Fibroblast of peridontal ligament (primary cell): Measurements from ENCODE around the gene SF3B4.
"Not testable (repeated sequence)": the region's sequence is repeated elsewhere in the genome, so short reads cannot be mapped to it uniquely, and the experiment has no call there.

ENCODE experiments used
- DNase-seq: peaks from one replicate; pipeline ENCODE4 v3.0.0-alpha.2; 2010; ENCODE audit errors: extremely low read depth

SF3B4 gene, protein sequence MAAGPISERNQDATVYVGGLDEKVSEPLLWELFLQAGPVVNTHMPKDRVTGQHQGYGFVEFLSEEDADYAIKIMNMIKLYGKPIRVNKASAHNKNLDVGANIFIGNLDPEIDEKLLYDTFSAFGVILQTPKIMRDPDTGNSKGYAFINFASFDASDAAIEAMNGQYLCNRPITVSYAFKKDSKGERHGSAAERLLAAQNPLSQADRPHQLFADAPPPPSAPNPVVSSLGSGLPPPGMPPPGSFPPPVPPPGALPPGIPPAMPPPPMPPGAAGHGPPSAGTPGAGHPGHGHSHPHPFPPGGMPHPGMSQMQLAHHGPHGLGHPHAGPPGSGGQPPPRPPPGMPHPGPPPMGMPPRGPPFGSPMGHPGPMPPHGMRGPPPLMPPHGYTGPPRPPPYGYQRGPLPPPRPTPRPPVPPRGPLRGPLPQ

DNA sequence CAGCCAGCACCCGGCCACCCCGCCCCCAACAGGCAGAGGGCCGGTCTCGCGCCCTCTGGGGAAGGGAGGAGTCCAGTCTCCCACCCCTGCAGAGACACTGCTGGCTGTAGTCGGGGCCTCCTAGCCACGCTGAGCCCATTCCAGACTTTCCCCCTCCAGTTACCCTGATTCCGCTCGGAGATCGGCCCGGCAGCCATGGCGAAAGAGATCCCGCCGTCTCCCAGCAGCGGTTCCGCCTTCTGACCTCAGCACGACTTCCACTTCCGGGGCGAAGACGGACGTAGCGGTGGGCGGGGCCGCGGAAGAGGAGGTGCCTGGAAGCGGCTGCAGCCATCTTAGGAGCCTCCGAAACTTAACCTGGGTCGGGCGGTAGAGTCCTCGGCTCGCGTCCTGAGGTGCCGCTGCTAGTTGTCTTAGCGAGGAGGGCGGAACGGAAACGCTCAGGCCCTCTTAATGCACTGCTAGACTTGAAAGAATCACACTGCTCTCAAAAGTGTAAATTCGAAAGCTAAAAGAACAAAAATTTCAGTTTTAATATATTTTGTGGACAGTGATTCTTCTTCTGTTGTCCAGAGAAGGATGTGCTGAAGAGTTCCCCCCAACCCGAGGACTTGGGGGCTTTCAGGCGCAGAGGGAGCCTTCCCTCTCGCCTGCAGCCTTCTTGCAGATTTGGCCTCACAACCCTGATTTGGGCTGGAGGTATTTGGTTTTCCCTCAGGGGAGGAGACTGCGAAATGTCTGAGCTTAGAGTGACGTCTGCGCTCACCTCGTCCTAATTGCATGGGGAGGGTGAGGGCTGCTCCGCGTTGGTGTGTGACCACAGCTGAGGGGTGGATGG is at the start of gene SF3B4:
TSS of gene SF3B4 (minus strand) at position 241 of the 838 bp plus-strand sequence. CDS start at position 197, 44 bp downstream.
- peak; percentile 87 for DNase-seq

DNA sequence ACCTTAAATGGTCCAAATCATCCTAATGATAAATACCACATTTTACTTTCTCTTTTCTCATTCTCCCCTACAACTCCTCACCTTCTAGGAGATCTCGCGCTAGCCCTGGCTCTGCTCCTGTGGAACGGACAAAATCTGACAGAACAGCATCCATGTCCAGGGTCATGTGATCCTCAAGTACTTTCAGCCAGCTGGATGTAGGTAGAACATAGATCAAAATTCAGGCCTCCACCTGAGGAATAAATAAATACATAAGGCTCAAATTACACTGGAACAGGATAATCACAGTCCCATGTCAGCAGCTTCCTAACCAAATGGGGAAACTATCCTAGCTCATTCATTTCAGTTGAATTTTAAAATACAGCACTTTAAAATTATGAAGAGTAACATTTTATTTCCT is 49.7 kb upstream of the SF3B4 start:
- DNase-seq, result no peak

DNA sequence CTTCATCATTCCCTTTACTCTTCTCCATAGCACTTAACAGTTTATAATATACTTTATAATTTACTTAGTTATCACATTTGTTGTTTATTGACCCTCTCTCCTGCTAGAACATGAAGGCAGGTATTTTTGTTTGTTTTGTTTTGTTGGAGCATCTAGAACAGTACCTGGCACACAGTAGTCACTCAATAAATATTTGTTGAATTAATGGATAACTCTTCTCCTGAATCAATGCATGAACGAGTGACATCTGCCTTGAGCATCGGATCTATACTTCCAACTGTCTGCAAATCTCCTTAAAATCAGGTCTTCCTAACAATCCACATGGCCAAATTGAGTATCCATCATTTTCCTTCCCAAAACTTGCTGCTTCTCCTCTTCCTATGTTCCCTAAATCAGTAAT is 44.9 kb upstream of the SF3B4 start:
- DNase-seq, result no peak

DNA sequence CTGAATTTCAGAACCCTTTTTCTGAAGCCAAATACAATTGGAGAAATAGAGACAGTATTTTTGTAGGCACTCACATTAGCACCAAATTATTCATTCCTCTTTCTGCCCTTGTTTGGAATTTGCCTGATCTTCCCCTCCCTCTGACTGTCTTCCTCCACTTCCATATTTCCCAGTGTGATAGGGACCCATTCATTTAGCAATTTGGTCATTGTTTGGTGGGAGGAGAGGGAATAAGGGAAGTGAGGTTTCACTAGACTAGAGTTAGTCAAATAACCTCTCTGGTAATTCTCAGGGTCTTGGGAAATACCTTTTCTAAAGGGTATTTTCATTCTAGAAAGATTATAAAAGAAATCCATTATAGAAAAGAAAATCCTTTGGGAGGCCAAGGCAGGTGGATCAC is 40.0 kb upstream of the SF3B4 start:
- no peak for DNase-seq

DNA sequence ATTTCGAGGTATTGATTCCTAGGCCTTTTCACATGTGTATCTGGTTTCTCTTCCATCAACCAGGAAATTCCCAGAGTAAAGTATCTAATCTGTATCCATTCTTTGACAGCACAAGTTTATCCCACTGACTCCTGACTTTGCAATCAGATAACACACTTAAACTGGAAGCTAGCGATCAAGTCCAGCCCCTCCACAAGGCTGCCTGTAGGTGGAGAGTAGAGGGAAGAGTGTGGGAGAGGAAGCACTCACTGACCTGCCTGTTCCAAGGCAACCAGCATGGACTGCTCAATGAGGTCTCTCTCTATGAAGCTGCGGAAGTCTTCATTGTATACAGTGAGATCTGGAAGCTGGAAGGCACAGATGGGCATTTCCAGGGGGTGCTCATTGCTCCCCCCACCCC is 39.4 kb upstream of the SF3B4 start:
- DNase-seq, result no peak

DNA sequence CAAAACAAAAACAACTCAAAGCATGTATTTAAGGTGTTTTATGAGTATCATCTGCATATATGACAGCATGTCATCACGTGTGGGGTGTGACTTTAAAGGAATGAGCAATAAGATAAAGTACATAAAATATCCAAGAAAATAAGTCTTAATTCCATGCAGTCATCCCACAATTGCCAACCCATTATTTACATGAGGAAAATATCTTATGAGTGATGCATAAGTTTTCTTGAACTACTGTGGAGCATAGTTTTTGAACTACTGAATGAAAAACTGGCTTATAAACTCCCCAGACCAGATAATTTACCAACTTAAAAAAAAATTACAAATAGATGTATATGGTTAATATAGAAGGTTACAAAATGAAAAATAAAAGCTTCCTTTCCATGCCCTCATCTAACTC is 38.8 kb upstream of the SF3B4 start:
- peak; percentile 20 for DNase-seq

DNA sequence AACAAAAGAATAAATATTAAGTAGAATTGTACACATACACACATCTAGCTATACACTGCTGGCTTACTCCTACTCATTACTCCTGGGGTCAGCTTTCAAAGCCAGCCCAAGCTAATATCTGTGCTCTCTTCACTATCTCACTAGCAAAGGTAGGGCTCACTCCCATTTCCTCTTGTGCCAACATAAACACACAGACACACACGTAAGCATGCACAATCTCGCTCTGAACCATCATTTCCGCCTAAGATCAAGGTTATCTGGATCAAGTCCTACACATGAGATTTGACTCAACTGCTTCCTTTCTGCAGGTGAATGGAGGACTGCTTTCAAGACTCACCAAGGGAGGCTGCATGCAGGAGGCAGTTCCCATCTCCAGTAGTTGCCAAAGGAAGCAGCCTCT is 37.8 kb upstream of the SF3B4 start:
- no peak for DNase-seq

DNA sequence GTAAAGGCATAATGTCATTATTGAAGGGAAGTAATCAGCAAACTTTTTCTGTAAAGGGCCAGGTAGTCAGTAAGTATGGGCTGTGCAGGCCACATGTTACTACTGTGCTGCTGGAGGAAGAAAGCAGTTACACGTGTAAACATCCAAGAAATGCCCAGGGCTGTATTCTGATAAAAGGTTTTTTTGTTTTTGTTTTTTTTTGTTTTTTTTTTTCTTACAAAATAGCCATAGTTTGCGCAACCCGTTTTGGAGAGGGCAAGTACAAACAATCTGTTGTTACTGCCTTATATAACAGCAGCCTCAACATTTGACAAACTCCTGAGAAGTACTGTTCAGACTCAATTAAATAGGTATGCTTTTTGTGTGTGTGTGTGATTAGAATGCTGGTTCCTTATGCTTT is 35.8 kb upstream of the SF3B4 start:
- peak; percentile 21 for DNase-seq

DNA sequence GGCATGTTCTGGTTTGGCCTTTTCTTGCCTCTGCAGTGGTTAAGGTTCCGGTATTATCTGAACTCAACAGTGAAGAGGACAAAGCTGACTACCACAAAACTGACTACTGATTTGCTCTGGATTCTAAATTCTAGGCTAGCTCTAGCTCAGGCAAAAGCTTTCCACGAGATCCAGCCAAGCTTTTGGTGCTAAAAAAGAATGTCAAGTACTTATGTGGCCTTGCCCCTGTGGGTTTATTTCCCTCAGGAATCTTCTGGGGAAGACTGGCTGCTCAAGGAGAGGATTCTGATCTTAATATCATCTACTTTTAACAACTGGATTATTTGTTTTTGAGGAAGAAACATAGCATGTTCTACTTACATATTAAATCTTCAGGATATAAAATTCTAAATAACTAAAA is 35.1 kb upstream of the SF3B4 start:
- no peak for DNase-seq

DNA sequence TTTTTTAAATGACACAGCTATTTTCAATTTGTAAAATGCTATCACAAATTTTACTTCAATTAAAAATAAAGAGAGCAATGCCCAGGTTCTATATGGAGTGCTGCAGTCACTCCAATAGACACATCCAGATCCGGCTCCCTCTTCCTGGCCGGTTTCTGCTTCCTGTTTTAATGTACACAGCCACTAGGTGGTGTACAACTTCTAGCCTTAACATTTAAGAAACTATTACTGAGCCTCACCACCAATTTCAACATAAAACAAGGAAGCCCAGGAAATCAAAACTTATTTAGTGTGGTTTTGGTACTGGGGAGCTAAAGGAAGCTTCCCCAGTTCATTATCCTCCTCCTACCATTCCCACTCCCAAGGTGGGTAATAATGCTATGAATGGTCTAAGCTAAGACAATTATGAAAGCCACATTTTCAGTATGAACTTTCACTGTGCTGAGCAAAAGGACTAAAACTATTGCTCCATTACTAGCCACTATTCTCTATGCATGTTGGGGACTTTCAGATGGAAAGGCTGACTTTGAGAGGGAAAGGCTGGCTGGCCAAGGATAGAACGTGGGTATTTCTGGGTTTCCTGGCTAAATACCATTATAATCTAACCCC is 34.5 kb upstream of the SF3B4 start:
- DNase-seq, result peak; percentile 90

DNA sequence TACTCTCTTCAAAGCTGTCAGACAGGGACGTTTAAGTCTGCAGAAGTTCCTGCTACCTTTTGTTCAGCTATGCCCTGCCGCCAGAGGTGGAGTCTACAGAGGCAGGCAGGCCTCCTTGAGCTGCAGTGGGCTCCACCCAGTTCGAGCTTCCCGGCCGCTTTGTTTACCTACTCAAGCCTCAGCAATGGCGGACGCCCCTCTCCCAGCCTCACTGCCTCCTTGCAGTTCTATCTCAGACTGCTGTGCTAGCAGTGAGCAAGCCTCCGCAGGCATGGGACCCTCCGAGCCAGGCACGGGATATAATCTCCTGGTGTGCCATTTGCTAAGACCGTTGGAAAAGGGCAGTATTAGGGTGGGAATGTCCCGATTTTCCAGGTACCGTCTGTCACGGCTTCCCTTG is 29.9 kb upstream of the SF3B4 start:
- not testable (repeated sequence) for DNase-seq

DNA sequence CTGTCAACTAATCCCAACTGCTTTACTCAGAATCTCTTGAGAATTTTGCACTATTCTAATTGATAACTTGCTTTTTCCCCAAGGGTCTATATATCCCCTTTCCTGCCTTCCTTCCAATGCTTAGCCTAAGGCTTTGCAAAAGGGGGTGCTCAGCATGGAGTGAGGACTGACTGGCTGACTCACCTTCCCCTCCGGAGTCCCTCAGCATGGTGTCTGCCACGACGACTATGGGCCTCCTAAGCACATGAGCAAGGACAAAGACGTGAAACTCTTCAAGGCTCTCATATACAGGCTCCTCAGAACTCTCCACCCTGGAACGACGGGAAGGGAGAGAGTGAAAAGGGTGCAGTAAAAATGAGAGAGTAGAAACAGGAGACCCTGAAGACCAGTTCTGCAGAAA is 22.3 kb upstream of the SF3B4 start:
- DNase-seq, result no peak

DNA sequence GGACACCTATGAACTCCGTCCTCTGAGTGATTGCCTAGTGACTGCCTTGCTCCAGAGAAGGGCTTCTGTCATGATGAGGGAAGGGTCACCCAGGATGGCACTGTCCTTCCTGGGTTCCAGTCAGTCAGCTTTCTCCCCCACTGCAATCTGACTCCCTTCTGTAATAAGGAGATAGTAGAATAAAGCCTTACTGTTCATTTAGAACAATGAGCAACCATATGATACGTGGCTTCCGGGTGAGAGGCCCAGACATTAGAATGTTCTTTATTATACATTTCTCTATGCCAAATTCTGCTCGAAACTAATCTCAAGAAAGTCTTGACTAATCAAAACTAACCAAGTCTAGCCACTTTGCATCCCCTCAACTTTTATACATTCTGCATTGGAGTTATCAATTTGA is 17.6 kb upstream of the SF3B4 start:
- no peak for DNase-seq

DNA sequence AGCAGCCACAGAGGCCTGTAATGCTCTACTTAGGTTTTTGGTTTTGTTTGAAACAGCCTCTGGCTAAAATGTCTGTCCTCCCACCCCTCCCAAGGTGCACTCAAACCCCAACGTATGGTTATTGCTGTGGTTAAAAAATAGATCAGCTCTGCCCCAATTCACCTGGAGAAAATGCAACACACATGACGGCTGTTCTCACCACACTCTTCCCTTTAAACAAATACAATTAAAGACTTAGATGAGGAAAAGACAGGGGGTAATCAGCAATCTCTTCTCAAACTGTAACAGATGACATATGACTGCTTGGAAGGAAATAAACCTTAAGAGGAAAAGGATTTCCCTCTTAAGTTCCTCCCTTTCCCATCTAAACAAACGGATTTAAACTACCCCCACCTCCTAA is 15.3 kb upstream of the SF3B4 start:
- no peak for DNase-seq

DNA sequence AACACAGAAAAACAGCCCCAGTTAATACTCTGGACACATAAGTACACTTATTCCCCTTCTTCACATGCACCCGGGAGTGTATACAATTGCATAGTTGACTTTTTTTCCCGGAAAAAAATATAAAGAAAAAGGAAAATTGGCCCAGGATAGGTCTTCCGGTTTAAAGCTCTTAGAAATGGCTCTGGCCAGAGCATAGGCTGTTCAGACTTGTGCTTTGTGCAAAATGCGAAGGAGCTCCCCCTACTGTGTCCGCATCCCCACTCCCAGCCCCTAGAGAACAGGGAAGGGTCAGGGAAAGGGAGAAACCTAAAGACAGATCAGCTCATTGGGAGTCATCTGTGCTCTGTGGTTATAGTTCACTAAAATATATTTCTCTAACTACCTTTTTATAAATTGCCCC is 14.6 kb upstream of the SF3B4 start:
- DNase-seq, result peak; percentile 55

DNA sequence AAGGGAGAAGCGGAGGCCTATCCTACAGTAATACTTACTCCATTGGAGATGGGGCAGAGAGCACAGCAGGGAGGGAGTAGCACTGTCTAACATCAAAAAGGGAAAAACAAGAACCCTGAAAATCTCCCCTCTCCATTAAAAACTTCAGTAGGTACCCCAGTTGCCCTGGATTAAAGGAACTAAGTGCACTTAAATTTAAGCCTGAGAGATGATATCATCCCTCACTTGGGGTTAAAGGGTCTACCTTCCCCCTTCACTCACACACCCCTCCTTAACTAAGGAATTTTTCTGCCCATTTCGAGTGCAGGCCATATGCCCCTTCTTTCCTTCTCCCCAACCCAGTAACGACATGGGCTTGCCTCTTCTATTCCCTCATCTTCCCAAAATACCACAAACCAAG is 12.8 kb upstream of the SF3B4 start:
- no peak for DNase-seq

DNA sequence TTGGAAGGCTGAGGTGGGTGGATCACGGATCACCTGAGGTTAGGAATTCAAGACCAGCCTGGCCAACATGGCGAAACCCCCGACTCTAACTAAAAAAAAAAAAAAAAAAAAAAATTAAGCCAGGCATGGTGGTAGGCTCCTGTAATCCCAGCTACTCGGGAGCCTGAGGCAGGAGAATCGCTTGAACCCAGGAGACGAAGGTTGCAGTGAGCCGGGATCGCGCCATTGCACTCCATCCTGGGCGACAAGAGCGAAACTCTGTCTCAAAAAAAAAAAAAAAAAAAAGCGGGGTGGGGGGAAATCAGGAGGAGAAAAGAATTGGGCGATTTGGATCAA is 11.0 kb upstream of the SF3B4 start:
- DNase-seq, result not testable (repeated sequence)

DNA sequence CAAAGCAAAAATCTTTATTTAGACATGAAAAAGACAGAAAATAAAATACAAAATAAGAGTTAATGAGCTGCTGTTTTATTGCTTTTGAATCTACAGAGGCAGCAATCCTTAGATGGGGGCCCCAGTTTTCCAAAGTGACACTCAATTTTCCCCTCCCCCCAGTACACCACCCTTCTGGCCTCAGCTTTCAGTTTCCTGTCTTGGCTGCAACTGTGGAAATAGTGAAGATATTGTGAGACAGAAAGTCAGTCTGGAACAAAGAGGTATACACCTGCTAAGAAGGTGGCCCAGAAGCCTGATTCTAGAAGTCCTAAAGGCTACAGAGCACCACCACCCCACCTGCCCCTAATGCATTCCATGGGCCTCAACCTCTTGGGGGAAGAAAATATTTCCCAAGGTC is 10.2 kb upstream of the SF3B4 start:
- no peak for DNase-seq

DNA sequence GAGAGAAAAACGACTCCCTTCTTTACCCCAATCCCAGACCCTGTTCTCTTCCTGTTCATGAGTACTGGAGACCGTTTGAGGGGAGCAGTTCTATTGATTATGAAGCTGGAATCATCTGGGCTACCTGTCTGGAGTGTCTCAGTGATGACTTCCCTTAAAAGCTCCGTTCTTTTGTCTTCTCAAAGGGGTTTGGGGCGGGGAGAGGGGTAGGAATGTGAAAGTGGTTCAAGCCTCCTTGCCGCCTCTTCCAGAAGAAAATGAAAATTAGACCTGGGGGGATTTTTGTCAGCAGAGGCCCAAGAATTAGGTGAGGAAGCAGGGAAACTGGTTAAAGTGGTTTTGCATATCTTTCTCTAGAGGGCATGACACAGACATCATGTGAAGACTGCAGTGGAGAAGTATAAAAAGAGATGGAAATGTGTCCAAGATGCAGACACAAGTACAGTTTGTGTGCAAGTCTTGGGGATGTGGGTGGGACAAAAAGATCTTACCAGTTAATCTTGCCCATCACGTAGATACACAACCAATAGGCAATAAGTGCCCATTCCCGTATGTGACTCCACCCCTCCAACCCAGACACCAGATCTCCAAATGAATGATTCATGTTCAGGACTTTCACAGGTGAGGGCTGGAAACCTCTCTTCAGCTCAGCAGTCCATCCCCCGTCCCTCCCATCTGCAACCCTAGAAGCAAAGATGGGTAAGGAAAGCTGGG is 9.5 kb upstream of the SF3B4 start:
- peak; percentile 65 for DNase-seq

DNA sequence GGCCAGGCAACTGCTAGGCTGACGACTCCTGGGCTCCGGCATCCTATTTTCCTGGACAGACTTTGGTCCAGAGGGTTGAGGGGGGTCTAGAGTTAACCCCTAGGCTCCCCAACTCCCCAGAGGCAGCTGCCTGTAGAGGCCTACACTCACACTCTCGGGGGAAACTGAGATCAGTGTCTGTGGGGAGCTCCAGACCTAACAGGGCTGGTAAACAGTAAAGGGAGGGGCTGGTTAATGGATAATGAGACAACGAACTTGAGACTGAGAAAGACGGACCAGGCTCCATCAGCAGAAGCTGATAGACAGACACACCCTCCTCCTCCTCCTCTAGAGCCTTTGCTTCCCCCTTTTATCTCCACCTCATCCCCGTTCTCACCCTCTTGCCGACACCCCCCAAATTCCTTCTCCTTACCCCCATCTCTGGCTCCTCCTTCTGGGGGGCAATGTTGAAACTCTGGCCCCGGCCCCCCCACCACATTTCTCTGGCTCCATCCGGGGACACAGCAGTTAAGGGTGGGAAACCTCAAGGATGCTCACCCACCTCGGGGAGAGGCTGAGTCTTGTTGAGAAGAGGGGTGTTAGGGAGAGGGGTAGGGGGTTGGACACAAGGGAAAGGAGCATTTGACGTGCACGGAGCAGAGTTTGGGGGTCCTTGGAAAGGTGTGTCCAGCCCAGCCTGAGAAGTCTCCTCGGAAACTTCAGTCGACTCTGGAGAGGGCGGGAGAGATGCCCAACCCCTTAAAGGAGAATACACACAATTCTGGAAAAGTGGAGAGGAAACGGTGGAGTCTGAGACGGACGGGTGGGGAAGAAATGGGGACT is 8.8 kb upstream of the SF3B4 start, which contains the start of gene MTMR11:
TSS of gene MTMR11 (minus strand) at position 710 of the 822 bp plus-strand sequence. CDS start at position 478, 232 bp downstream.
- peak; percentile 39 for DNase-seq

DNA sequence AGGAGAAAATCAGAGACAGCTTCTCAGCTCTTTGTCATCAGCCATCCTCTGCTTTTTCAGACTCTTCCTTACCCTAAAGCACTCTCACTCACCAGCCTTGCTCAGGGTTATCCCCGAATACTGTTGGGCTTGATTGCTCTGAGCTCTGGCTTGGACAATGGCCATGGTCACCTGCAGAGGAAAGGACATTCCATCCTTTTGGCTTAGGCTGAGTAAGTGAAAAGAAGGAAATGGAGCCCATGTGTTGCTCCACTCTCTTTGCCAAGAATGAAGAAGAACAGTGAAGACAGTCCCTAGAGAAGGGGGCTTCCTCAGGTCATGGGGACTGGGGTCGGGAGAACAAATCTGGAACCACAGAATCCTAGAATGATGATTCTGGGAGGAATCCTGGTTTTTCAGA is 6.8 kb upstream of the SF3B4 start:
- no peak for DNase-seq
